Left kidney (tissue), 8 donors: ENCODE data around the gene KEAP1. TPM values are rescaled to one million over a fixed set of nuclear protein-coding genes. Genes with fewer than 3 reads are reported as not detected.
A peak's percentile ranks its signal among the peaks of the same experiment; 100 is the strongest.
"Not testable (repeated sequence)": the region's sequence is repeated elsewhere in the genome, so short reads cannot be mapped to it uniquely, and the experiment has no call there.

Source experiments
- DNase-seq: peaks from one replicate; pipeline ENCODE4 v3.0.0-alpha.2; 2013
- long read RNA-seq, 8 donors: transcript quantifications; one replicate each; lab custom pipeline, GENCODE V29; 2026
- polyA plus RNA-seq: library from polyadenylated mRNA; unstranded; fragments of 120-200 nt; gene quantifications from one replicate; pipeline ENCODE4 v1.2.1, GENCODE V29; 2013; ENCODE audit not compliant: insufficient read length

The KEAP1 gene
- polyA plus RNA-seq: 74.0 TPM
- long read RNA-seq, donor 1, transcript KEAP1-202 (6 exons, 2,648 nt): minor isoform, 7 of 76 reads
- long read RNA-seq, donor 1, transcript KEAP1-205 (2 exons, 451 nt): major isoform, 10 of 76 reads
- long read RNA-seq, donor 1, partial matches to known transcripts: 57 of 76 reads
- long read RNA-seq, donor 1, other reads (novel, unspliced or antisense): 0 of 76 reads
- long read RNA-seq, donor 2, transcript KEAP1-205 (2 exons, 451 nt): minor isoform, 11 of 68 reads
- long read RNA-seq, donor 2, transcript KEAP1-202 (6 exons, 2,648 nt): major isoform, 14 of 68 reads
- long read RNA-seq, donor 2, partial matches to known transcripts: 40 of 68 reads
- long read RNA-seq, donor 2, other reads (novel, unspliced or antisense): 0 of 68 reads
- long read RNA-seq, donor 3, transcript KEAP1-202 (6 exons, 2,648 nt): minor isoform, 10 of 63 reads
- long read RNA-seq, donor 3, transcript KEAP1-205 (2 exons, 451 nt): major isoform, 13 of 63 reads
- long read RNA-seq, donor 3, partial matches to known transcripts: 37 of 63 reads
- long read RNA-seq, donor 3, other reads (novel, unspliced or antisense): 0 of 63 reads
- long read RNA-seq, donor 4, transcript KEAP1-205 (2 exons, 451 nt): major isoform, 5 of 5 reads
- long read RNA-seq, donor 4, partial matches to known transcripts: 0 of 5 reads
- long read RNA-seq, donor 4, other reads (novel, unspliced or antisense): 0 of 5 reads
- long read RNA-seq, donor 5, transcript KEAP1-205 (2 exons, 451 nt): minor isoform, 14 of 56 reads
- long read RNA-seq, donor 5, transcript KEAP1-202 (6 exons, 2,648 nt): major isoform, 20 of 56 reads
- long read RNA-seq, donor 5, partial matches to known transcripts: 19 of 56 reads
- long read RNA-seq, donor 5, other reads (novel, unspliced or antisense): 0 of 56 reads
- long read RNA-seq, donor 6, transcript KEAP1-202 (6 exons, 2,648 nt): major isoform, 11 of 80 reads
- long read RNA-seq, donor 6, transcript KEAP1-205 (2 exons, 451 nt): minor isoform, 5 of 80 reads
- long read RNA-seq, donor 6, partial matches to known transcripts: 61 of 80 reads
- long read RNA-seq, donor 6, other reads (novel, unspliced or antisense): 0 of 80 reads
- long read RNA-seq, donor 7, transcript KEAP1-202 (6 exons, 2,648 nt): minor isoform, 8 of 51 reads
- long read RNA-seq, donor 7, transcript KEAP1-205 (2 exons, 451 nt): major isoform, 12 of 51 reads
- long read RNA-seq, donor 7, partial matches to known transcripts: 27 of 51 reads
- long read RNA-seq, donor 7, other reads (novel, unspliced or antisense): 0 of 51 reads
- long read RNA-seq, donor 8, transcript KEAP1-205 (2 exons, 451 nt): minor isoform, 5 of 27 reads
- long read RNA-seq, donor 8, transcript KEAP1-202 (6 exons, 2,648 nt): major isoform, 10 of 27 reads
- long read RNA-seq, donor 8, partial matches to known transcripts: 12 of 27 reads
- long read RNA-seq, donor 8, other reads (novel, unspliced or antisense): 0 of 27 reads

- no peak for DNase-seq
Measured at GRCh38 chr19:10503002-10503789, at the start of gene KEAP1. KEAP1 (minus strand) TSS chr19:10503356; CDS start chr19:10500033, 3,323 bp downstream.

GRCh38 chr19:10552510-10553053 lies 49.4 kb upstream of the KEAP1 start:
- DNase-seq: no peak

- no peak for DNase-seq
Measured at GRCh38 chr19:10551698-10552301, 48.6 kb upstream of the KEAP1 start.

- DNase-seq: not testable (repeated sequence)
Measured at GRCh38 chr19:10551006-10551405, 47.9 kb upstream of the KEAP1 start.

- no peak for DNase-seq
Measured at GRCh38 chr19:10550336-10550735, 47.2 kb upstream of the KEAP1 start.

GRCh38 chr19:10549733-10550132 lies 46.6 kb upstream of the KEAP1 start:
- no peak for DNase-seq

GRCh38 chr19:10548746-10549276 lies 45.7 kb upstream of the KEAP1 start:
- no peak for DNase-seq

- no peak for DNase-seq
Measured at GRCh38 chr19:10546817-10547216, 43.7 kb upstream of the KEAP1 start.

- no peak for DNase-seq
Measured at GRCh38 chr19:10544753-10545251, 41.6 kb upstream of the KEAP1 start.

GRCh38 chr19:10544242-10544752 lies 41.1 kb upstream of the KEAP1 start:
- peak; percentile 6 for DNase-seq

- peak; percentile 71 for DNase-seq
Measured at GRCh38 chr19:10543420-10544241, 40.5 kb upstream of the KEAP1 start, which contains the start of gene ATG4D. ATG4D (plus strand) TSS chr19:10543904; CDS start chr19:10544091, 187 bp downstream.

- DNase-seq: no peak
Measured at GRCh38 chr19:10543059-10543419, 39.9 kb upstream of the KEAP1 start.

GRCh38 chr19:10539016-10539415 lies 35.9 kb upstream of the KEAP1 start:
- DNase-seq: not testable (repeated sequence)

- no peak for DNase-seq
Measured at GRCh38 chr19:10538204-10538983, 35.2 kb upstream of the KEAP1 start.

- DNase-seq: no peak
Measured at GRCh38 chr19:10537668-10538067, 34.5 kb upstream of the KEAP1 start.

GRCh38 chr19:10535613-10536012 lies 32.5 kb upstream of the KEAP1 start:
- no peak for DNase-seq

- DNase-seq: peak; percentile 17
Measured at GRCh38 chr19:10533646-10534386, 30.7 kb upstream of the KEAP1 start.
